Peyer's patch (tissue), 4 donors: ENCODE measurements around the gene KPNA2. TPM values are rescaled to one million over a fixed set of nuclear protein-coding genes. Genes with fewer than 3 reads are reported as not detected.
A peak's percentile ranks its signal among the peaks of the same experiment; 100 is the strongest.

Experiments used
- DNase-seq, 3 donors: peaks; one replicate each; pipeline ENCODE4 v3.0.0-alpha.2; 2017 to 2019
- H3K27ac ChIP-seq, 4 donors: fragments of 200-600 bp; sonication (generic); one replicate each; pipeline ENCODE4 v1.5.1; 2016 to 2019
- H3K27me3 ChIP-seq, 2 donors: fragments of 200-600 bp; sonication (generic); one replicate each; pipeline ENCODE4 v1.5.1; 2019
- H3K36me3 ChIP-seq, 3 donors: fragments of 200-600 bp; sonication (generic); one replicate each; pipeline ENCODE4 v1.5.1; 2016 to 2019
- H3K4me1 ChIP-seq, 4 donors: fragments of 200-600 bp; sonication (generic); one replicate each; pipeline ENCODE4 v1.5.1; 2016 to 2019
- H3K4me3 ChIP-seq, 4 donors: fragments of 200-600 bp; sonication (generic); 1 replicate in 3 of 4; 2 replicates in 1 of 4; pipeline ENCODE4 v1.5.1; 2016 to 2019; ENCODE audit warnings: mild to moderate bottlenecking in 1 of 4
- H3K9me3 ChIP-seq, 4 donors: fragments of 200-600 bp; sonication (generic); one replicate each; pipeline ENCODE4 v1.5.1; 2016 to 2019; ENCODE audit warnings: mild to moderate bottlenecking in 1 of 4
- CTCF ChIP-seq, 6 experiments: fragments of 450-650 bp in 4 of 6; fragments of 200-600 bp in 2 of 6; sonication (generic) in 1 of 6; IDR thresholded peaks; one replicate each; pipeline ENCODE4 v1.5.1; 2017 to 2019; ENCODE audit warnings: antibody characterized with exemption in 6 of 6, mild to moderate bottlenecking in 3 of 6, moderate library complexity in 1 of 6
- POLR2A ChIP-seq, 2 donors: fragments of 450-650 bp; IDR thresholded peaks; one replicate each; pipeline ENCODE4 v1.5.1; 2017; ENCODE audit warnings: antibody characterized with exemption in 2 of 2, mild to moderate bottlenecking in 2 of 2, moderate library complexity in 2 of 2
- total RNA-seq, 4 donors: library from RNA; depleted of rRNA; stranded (reverse); fragments of >200 nt; gene quantifications; one replicate each; pipeline ENCODE4 v1.1.0, GENCODE V29; 2016

KPNA2 gene
- total RNA-seq = 10 to 100 TPM; 11.7 to 21.5 (median 15.2) TPM

GRCh38 chr17:68035523-68036303, at the start of gene KPNA2:
Gene KPNA2, plus strand, starts transcription at chr17:68035735. Its CDS starts 1,398 bp downstream, at chr17:68037133.
- Histone ChIP-seq H3K27ac (peak within 1 kb of the TSS; percentile 72 to 87 (median 80)), H3K27me3 (no peaks in the 10 kb centered on the region), H3K36me3 (peaks cover 0 to 16% (median 0%) of the 10 kb centered on the region in 3 donors), H3K4me1 (peaks cover 0 to 6% (median 0%) of the 10 kb centered on the region in 4 donors), H3K9me3 (no peaks in the 10 kb centered on the region), H3K4me3 (peak within 1 kb of the TSS; percentile 67 to 96 (median 87))
- peak; percentile 89 to 96 (median 94) for DNase-seq
- TF ChIP-seq CTCF (IDR thresholded peaks at IDR 0.05) (no peak), POLR2A (IDR thresholded peaks at IDR 0.05) (peak; percentile 38 to 75)

- no peak overlapping the region for H3K4me3 ChIP-seq
- no peak for TF ChIP-seq POLR2A (IDR thresholded peaks at IDR 0.05)
- no peak for TF ChIP-seq CTCF (IDR thresholded peaks at IDR 0.05)
- H3K4me1 ChIP-seq = peaks cover 0 to 18% (median 2%) of the 10 kb centered on the region in 4 donors
- no peak overlapping the region for H3K27ac ChIP-seq
- no peak for DNase-seq
- no peaks in the 10 kb centered on the region for H3K36me3 ChIP-seq
- no peaks in the 10 kb centered on the region for H3K9me3 ChIP-seq
- no peaks in the 10 kb centered on the region for H3K27me3 ChIP-seq
These were observed 44.6 kb upstream of the KPNA2 start for GRCh38 chr17:67990909-67991308.

- H3K27ac ChIP-seq = peak overlapping the region; percentile 86 to 99 (median 92)
- H3K4me1 ChIP-seq = peaks cover 0 to 24% (median 2%) of the 10 kb centered on the region in 4 donors
- no peak for DNase-seq
- H3K9me3 ChIP-seq = no peaks in the 10 kb centered on the region
- H3K36me3 ChIP-seq = no peaks in the 10 kb centered on the region
- TF ChIP-seq POLR2A (IDR thresholded peaks at IDR 0.05) = no peak
- no peak for TF ChIP-seq CTCF (IDR thresholded peaks at IDR 0.05)
- no peaks in the 10 kb centered on the region for H3K27me3 ChIP-seq
- peak overlapping the region; percentile 60 to 93 (median 81) for H3K4me3 ChIP-seq
These were observed 42.9 kb upstream of the KPNA2 start for GRCh38 chr17:67992548-67993152.

- Histone ChIP-seq H3K36me3 (no peaks in the 10 kb centered on the region), H3K4me3 (peak overlapping the region; percentile 61 to 93 (median 82)), H3K9me3 (no peaks in the 10 kb centered on the region), H3K4me1 (peaks cover 0 to 24% (median 2%) of the 10 kb centered on the region in 4 donors), H3K27me3 (no peaks in the 10 kb centered on the region), H3K27ac (peak overlapping the region; percentile 87 to 99 (median 94))
- peak; percentile 67 to 89 (median 88) for DNase-seq
- peak; percentile 47 to 78 for TF ChIP-seq POLR2A (IDR thresholded peaks at IDR 0.05)
- TF ChIP-seq CTCF (IDR thresholded peaks at IDR 0.05) = peak in 3 of 6 experiments; percentile 32 to 41 (median 36)
These were observed 42.2 kb upstream of the KPNA2 start for GRCh38 chr17:67993153-67993997.

GRCh38 chr17:67993998-67994361, 41.6 kb upstream of the KPNA2 start:
- peaks cover 0 to 24% (median 2%) of the 10 kb centered on the region in 4 donors for H3K4me1 ChIP-seq
- no peak for DNase-seq
- TF ChIP-seq CTCF (IDR thresholded peaks at IDR 0.05) (no peak), POLR2A (IDR thresholded peaks at IDR 0.05) (peak; percentile 3 to 31)
- H3K9me3 ChIP-seq = no peaks in the 10 kb centered on the region
- H3K4me3 ChIP-seq = peak overlapping the region; percentile 61 to 91 (median 80)
- H3K27ac ChIP-seq = peak overlapping the region; percentile 87 to 99 (median 94)
- no peaks in the 10 kb centered on the region for H3K27me3 ChIP-seq
- no peaks in the 10 kb centered on the region for H3K36me3 ChIP-seq
